H9 (cell line): ENCODE measurements around the gene SLC46A3. TPM values are rescaled to one million over a fixed set of nuclear protein-coding genes. Genes with fewer than 3 reads are reported as not detected.

Source experiments
- DNase-seq: peaks from one replicate; pipeline ENCODE4 v3.0.0-alpha.2; 2017
- H2AFZ ChIP-seq: one replicate; pipeline ENCODE4 v1.6.1; 2013; ENCODE audit warnings: mild to moderate bottlenecking, low read length, control low read depth, moderate library complexity
- H2AK5ac ChIP-seq: 2 replicates; pipeline ENCODE4 v1.6.1; 2013; ENCODE audit warnings: low read length, control low read depth, mixed read lengths; ENCODE audit not compliant: insufficient read length
- H2BK120ac ChIP-seq: one replicate; pipeline ENCODE4 v1.6.1; 2013; ENCODE audit warnings: low read depth, mild to moderate bottlenecking, low read length, control low read depth, inconsistent platforms; ENCODE audit not compliant: poor library complexity, severe bottlenecking
- H2BK12ac ChIP-seq: 2 replicates; pipeline ENCODE4 v1.6.1; 2013; ENCODE audit warnings: low read length, control low read depth, mixed read lengths, low read depth; ENCODE audit not compliant: insufficient read length
- H2BK15ac ChIP-seq: 2 replicates; pipeline ENCODE4 v1.6.1; 2013; ENCODE audit warnings: low read depth, low read length, control low read depth
- H2BK20ac ChIP-seq: one replicate; pipeline ENCODE4 v1.6.1; 2013; ENCODE audit warnings: low read depth, mild to moderate bottlenecking, low read length, control low read depth, inconsistent platforms; ENCODE audit not compliant: poor library complexity, severe bottlenecking
- H2BK5ac ChIP-seq: 2 replicates; pipeline ENCODE4 v1.6.1; 2013; ENCODE audit warnings: low read length, control low read depth, mixed read lengths; ENCODE audit not compliant: insufficient read length
- H3K14ac ChIP-seq: 2 replicates; pipeline ENCODE4 v1.6.1; 2013; ENCODE audit warnings: low read length, control low read depth; ENCODE audit not compliant: insufficient read depth
- H3K18ac ChIP-seq: 2 replicates; pipeline ENCODE4 v1.6.1; 2013; ENCODE audit warnings: low read depth, mild to moderate bottlenecking, mixed read lengths, low read length, control low read depth; ENCODE audit not compliant: insufficient read length
- H3K23ac ChIP-seq: 2 replicates; pipeline ENCODE4 v1.6.1; 2013; ENCODE audit warnings: low read length, control low read depth, mixed read lengths, low read depth; ENCODE audit not compliant: insufficient read length
- H3K23me2 ChIP-seq: 2 replicates; pipeline ENCODE4 v1.6.1; 2013; ENCODE audit warnings: low read depth, mild to moderate bottlenecking, mixed read lengths, low read length, control low read depth; ENCODE audit not compliant: insufficient read length, poor library complexity, severe bottlenecking
- H3K27ac ChIP-seq: 2 replicates; pipeline ENCODE4 v1.5.1; 2013; ENCODE audit warnings: low read length, control low read depth, mixed read lengths, low read depth; ENCODE audit not compliant: insufficient read length
- H3K27me3 ChIP-seq: 2 replicates; pipeline ENCODE4 v1.6.1; 2013; ENCODE audit warnings: low read length, control low read depth, inconsistent platforms; ENCODE audit not compliant: insufficient read depth
- H3K4ac ChIP-seq: 2 replicates; pipeline ENCODE4 v1.6.1; 2013; ENCODE audit warnings: low read depth, mild to moderate bottlenecking, control low read depth, inconsistent platforms, low read length, moderate library complexity
- H3K4me1 ChIP-seq: 2 replicates; pipeline ENCODE4 v1.6.1; 2013; ENCODE audit warnings: low read length, control low read depth, inconsistent platforms; ENCODE audit not compliant: insufficient read depth
- H3K4me2 ChIP-seq: 2 replicates; pipeline ENCODE4 v1.6.1; 2013; ENCODE audit warnings: low read length, control low read depth, mixed read lengths; ENCODE audit not compliant: insufficient read length, insufficient read depth
- H3K56ac ChIP-seq: 2 replicates; pipeline ENCODE4 v1.6.1; 2013; ENCODE audit warnings: low read depth, mild to moderate bottlenecking, mixed read lengths, low read length, control low read depth; ENCODE audit not compliant: insufficient read length
- H3K79me1 ChIP-seq: 2 replicates; pipeline ENCODE4 v1.6.1; 2013; ENCODE audit warnings: low read depth, mild to moderate bottlenecking, moderate library complexity, low read length, control low read depth, inconsistent platforms; ENCODE audit not compliant: insufficient read depth, poor library complexity, severe bottlenecking
- H3K79me2 ChIP-seq: 2 replicates; pipeline ENCODE4 v1.6.1; 2013; ENCODE audit warnings: low read length, control low read depth, inconsistent platforms; ENCODE audit not compliant: insufficient read depth
- H3K9ac ChIP-seq: 2 replicates; pipeline ENCODE4 v1.6.1; 2013; ENCODE audit warnings: low read length, control low read depth, mixed read lengths; ENCODE audit not compliant: insufficient read length; ENCODE audit errors: extremely low read depth
- H3K9me3 ChIP-seq: one replicate; pipeline ENCODE4 v1.6.1; 2013; ENCODE audit warnings: low read depth, low read length, inconsistent platforms; ENCODE audit not compliant: control insufficient read depth
- H3T11ph ChIP-seq: one replicate; pipeline ENCODE4 v1.6.1; 2013; ENCODE audit warnings: mild to moderate bottlenecking, low read length, control low read depth, inconsistent platforms
- H4K20me1 ChIP-seq: one replicate; pipeline ENCODE4 v1.6.1; 2013; ENCODE audit not compliant: control insufficient read depth, insufficient read length, insufficient read depth
- H4K5ac ChIP-seq: 2 replicates; pipeline ENCODE4 v1.6.1; 2013; ENCODE audit warnings: low read depth, mild to moderate bottlenecking, mixed read lengths, low read length, control low read depth; ENCODE audit not compliant: insufficient read length
- H4K8ac ChIP-seq: replicated peaks from 2 replicates; pipeline ENCODE4 v1.6.1; 2013; ENCODE audit warnings: low read length, control low read depth, mixed read lengths, low read depth; ENCODE audit not compliant: insufficient read length
- H4K91ac ChIP-seq: 2 replicates; pipeline ENCODE4 v1.6.1; 2013; ENCODE audit warnings: low read depth, mild to moderate bottlenecking, moderate library complexity, mixed read lengths, low read length, control low read depth; ENCODE audit not compliant: insufficient read length
- H3K27ac Mint-ChIP-seq, 3 experiments: 2 replicates in 2 of 3; 3 replicates in 1 of 3; pipeline ENCODE4 v1.8.0; 2020 to 2021; ENCODE audit warnings: mixed read lengths in 3 of 3, mild to moderate bottlenecking in 1 of 3, moderate library complexity in 1 of 3
- H3K27me3 Mint-ChIP-seq: 2 replicates; pipeline ENCODE4 v1.8.0; 2021; ENCODE audit warnings: low read depth, mild to moderate bottlenecking, moderate library complexity, mixed read lengths
- H3K36me3 Mint-ChIP-seq, 3 experiments: 2 replicates in 2 of 3; 3 replicates in 1 of 3; pipeline ENCODE4 v1.8.0; 2020 to 2021; ENCODE audit warnings: low read depth in 3 of 3, mixed read lengths in 3 of 3; ENCODE audit not compliant: insufficient read depth in 1 of 3
- H3K4me1 Mint-ChIP-seq, 2 experiments: 2 replicates each; pipeline ENCODE4 v1.8.0; 2020; ENCODE audit warnings: mixed read lengths in 2 of 2
- H3K4me3 Mint-ChIP-seq, 2 experiments: 2 replicates in 1 of 2; 3 replicates in 1 of 2; pipeline ENCODE4 v1.8.0; 2020 to 2021; ENCODE audit warnings: mild to moderate bottlenecking in 2 of 2, mixed read lengths in 2 of 2, moderate library complexity in 1 of 2
- H3K9me3 Mint-ChIP-seq, 2 experiments: 2 replicates in 1 of 2; 3 replicates in 1 of 2; pipeline ENCODE4 v1.8.0; 2020; ENCODE audit warnings: mild to moderate bottlenecking in 2 of 2, mixed read lengths in 2 of 2, moderate library complexity in 1 of 2
- WGBS: extraction: QIAGEN DNeasy Blood & Tissue Kit; methylation state at CpG from one replicate; pipeline ENCODE4 v1.1.7; 2013; ENCODE audit warnings: missing lambda C conversion rate, low lambda C conversion rate, mixed read lengths; ENCODE audit not compliant: insufficient read length; ENCODE audit errors: extremely low coverage; 5-methylcytosine and 5-hydroxymethylcytosine counted together
- total RNA-seq: library from RNA; stranded (reverse); gene quantifications from 2 replicates; pipeline ENCODE4 v1.2.1, GENCODE V29; 2021
- TF ChIP-seq, protein P1 (sequence below): fragments of 200-600 bp; sonication (generic); conservative IDR thresholded peaks from 3 replicates; pipeline ENCODE4 v1.8.0; 2021; ENCODE audit warnings: antibody characterized with exemption, mild to moderate bottlenecking

SLC46A3 gene
- total RNA-seq, 1 experiment from 2014 or later, result 0.26 TPM

DNA sequence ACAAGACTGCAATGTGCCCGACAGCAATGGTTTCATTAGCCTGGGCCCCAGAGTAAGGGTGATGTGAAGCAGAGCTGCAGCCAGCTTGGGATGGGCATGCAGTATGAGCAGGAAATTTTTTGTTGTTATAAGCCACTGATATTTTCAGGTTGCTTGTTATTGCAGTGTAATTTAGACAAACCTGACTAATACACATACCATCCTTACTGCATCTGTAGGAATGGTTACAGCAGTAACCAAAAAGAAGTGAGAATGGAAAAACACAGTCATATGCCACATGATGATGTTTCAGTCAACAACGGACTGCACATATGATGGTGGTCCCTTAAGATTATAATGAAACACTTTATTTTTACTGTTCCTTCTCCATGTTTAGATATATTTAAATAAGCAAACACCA, 68.5 kb downstream of the SLC46A3 start:
- Histone ChIP-seq H2BK5ac (no peak overlapping the region), H3K56ac (no peak overlapping the region), H4K5ac (no peak overlapping the region), H4K91ac (no peak overlapping the region), H3K27ac (no peak overlapping the region), H2AFZ (no peak overlapping the region), H3K23me2 (no peaks in the 10 kb centered on the region), H3K4ac (no peak overlapping the region), H3K27me3 (no peaks in the 10 kb centered on the region), H3K79me2 (no peaks in the 10 kb centered on the region), H2BK15ac (no peak overlapping the region), H3K9ac (no peak overlapping the region), H2BK120ac (no peak overlapping the region), H3K23ac (no peak overlapping the region), H2AK5ac (no peak overlapping the region), H3K4me1 (no peaks in the 10 kb centered on the region), H3K9me3 (no peaks in the 10 kb centered on the region), H3K79me1 (no peaks in the 10 kb centered on the region), H3T11ph (no peak overlapping the region), H3K14ac (no peak overlapping the region), H2BK20ac (no peak overlapping the region), H4K20me1 (no peaks in the 10 kb centered on the region), H3K18ac (no peak overlapping the region), H4K8ac (no peak overlapping the region), H3K4me2 (no peak overlapping the region), H2BK12ac (no peak overlapping the region)
- H3K4me3 Mint-ChIP-seq, result no peak overlapping the region
- H3K27ac Mint-ChIP-seq, result no peak overlapping the region
- H3K36me3 Mint-ChIP-seq, result no peaks in the 10 kb centered on the region
- no peaks in the 10 kb centered on the region for H3K9me3 Mint-ChIP-seq
- TF ChIP-seq, protein P1, sequence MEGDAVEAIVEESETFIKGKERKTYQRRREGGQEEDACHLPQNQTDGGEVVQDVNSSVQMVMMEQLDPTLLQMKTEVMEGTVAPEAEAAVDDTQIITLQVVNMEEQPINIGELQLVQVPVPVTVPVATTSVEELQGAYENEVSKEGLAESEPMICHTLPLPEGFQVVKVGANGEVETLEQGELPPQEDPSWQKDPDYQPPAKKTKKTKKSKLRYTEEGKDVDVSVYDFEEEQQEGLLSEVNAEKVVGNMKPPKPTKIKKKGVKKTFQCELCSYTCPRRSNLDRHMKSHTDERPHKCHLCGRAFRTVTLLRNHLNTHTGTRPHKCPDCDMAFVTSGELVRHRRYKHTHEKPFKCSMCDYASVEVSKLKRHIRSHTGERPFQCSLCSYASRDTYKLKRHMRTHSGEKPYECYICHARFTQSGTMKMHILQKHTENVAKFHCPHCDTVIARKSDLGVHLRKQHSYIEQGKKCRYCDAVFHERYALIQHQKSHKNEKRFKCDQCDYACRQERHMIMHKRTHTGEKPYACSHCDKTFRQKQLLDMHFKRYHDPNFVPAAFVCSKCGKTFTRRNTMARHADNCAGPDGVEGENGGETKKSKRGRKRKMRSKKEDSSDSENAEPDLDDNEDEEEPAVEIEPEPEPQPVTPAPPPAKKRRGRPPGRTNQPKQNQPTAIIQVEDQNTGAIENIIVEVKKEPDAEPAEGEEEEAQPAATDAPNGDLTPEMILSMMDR, result no peak
- WGBS, result no CpG with 5 or more reads among the region's 2 CpGs
- H3K27me3 Mint-ChIP-seq, result no peaks in the 10 kb centered on the region
- H3K4me1 Mint-ChIP-seq, result peaks cover 0 to under 1% of the 10 kb centered on the region in 2 experiments; a peak in 1 of 4 replicates
- no peak for DNase-seq

Other genes with a start within 250 kb of the SLC46A3 start
- gene FLT1, start 223.8 kb downstream of the SLC46A3 start, total RNA-seq, result 83.4 and 84.1 TPM in 2 replicates
- gene POMP, start 59.8 kb downstream of the SLC46A3 start, total RNA-seq, result 102 and 103 TPM in 2 replicates
- gene MTUS2, start 101.4 kb upstream of the SLC46A3 start, total RNA-seq, result 0.35 and 0.42 TPM in 2 replicates